DND-41 (cell line): Measurements from ENCODE around the gene HDDC3.
"Not testable (repeated sequence)": the region's sequence is repeated elsewhere in the genome, so short reads cannot be mapped to it uniquely, and the experiment has no call there.

Source experiments
- ATAC-seq: fragments of 200-7000 bp; cut with Tn5 transposase; 3 replicates; pipeline ENCODE4 v1.9.1; 2021; ENCODE audit warnings: low read depth; ENCODE audit not compliant: insufficient read depth
- DNase-seq: peaks from one replicate; pipeline ENCODE4 v3.0.0-alpha.2; 2020
- H2AFZ ChIP-seq: 2 replicates; pipeline ENCODE4 v1.6.0; 2012; ENCODE audit warnings: low read depth, low read length
- H3K27ac ChIP-seq: 2 replicates; pipeline ENCODE4 v1.5.1; 2012; ENCODE audit warnings: low read length, inconsistent platforms
- H3K27me3 ChIP-seq: fragments of 200-600 bp; sonication (generic); 2 replicates; pipeline ENCODE4 v1.6.0; 2012; ENCODE audit warnings: low read length, mild to moderate bottlenecking, inconsistent platforms; ENCODE audit not compliant: insufficient read depth, poor library complexity
- H3K36me3 ChIP-seq: 2 replicates; pipeline ENCODE4 v1.5.1; 2012; ENCODE audit warnings: low read length, inconsistent platforms; ENCODE audit not compliant: insufficient read depth
- H3K4me1 ChIP-seq: 2 replicates; pipeline ENCODE4 v1.5.1; 2012; ENCODE audit warnings: mild to moderate bottlenecking, low read length; ENCODE audit not compliant: insufficient read depth
- H3K4me2 ChIP-seq: 2 replicates; pipeline ENCODE4 v1.6.0; 2012; ENCODE audit warnings: mild to moderate bottlenecking, moderate library complexity, low read length, inconsistent platforms; ENCODE audit not compliant: insufficient read depth
- H3K4me3 ChIP-seq, 2 experiments: fragments of 200-600 bp in 1 of 2; shearing (Covaris generic) in 1 of 2; 2 replicates each; pipeline ENCODE4 v1.5.1; 2012 to 2016; ENCODE audit warnings: inconsistent platforms in 2 of 2, low read length in 2 of 2, mild to moderate bottlenecking in 2 of 2, low read depth in 1 of 2, moderate library complexity in 1 of 2
- H3K79me2 ChIP-seq: 2 replicates; pipeline ENCODE4 v1.6.0; 2012; ENCODE audit warnings: low read length, inconsistent platforms; ENCODE audit not compliant: insufficient read depth
- H3K9ac ChIP-seq: 2 replicates; pipeline ENCODE4 v1.6.0; 2012; ENCODE audit warnings: low read depth, mild to moderate bottlenecking, inconsistent platforms, low read length, moderate library complexity
- H3K9me3 ChIP-seq: 2 replicates; pipeline ENCODE4 v1.5.1; 2012; ENCODE audit warnings: low read length, moderate library complexity, mild to moderate bottlenecking, inconsistent platforms; ENCODE audit not compliant: insufficient read depth, severe bottlenecking
- H4K20me1 ChIP-seq: 2 replicates; pipeline ENCODE4 v1.6.0; 2012; ENCODE audit warnings: low read length; ENCODE audit not compliant: insufficient read depth
- EZH2 ChIP-seq: IDR thresholded peaks from 3 replicates; pipeline ENCODE4 v1.6.1; 2012; ENCODE audit warnings: borderline replicate concordance, low read depth, mild to moderate bottlenecking, moderate library complexity, low read length, inconsistent platforms; ENCODE audit not compliant: severe bottlenecking
- TF ChIP-seq, protein P1 (sequence below): IDR thresholded peaks from 2 replicates; pipeline ENCODE4 v1.5.1; 2012; ENCODE audit warnings: borderline replicate concordance, low read length, moderate library complexity, mild to moderate bottlenecking; ENCODE audit not compliant: poor library complexity, severe bottlenecking; ENCODE audit errors: extremely low read depth

The HDDC3 gene

DNA sequence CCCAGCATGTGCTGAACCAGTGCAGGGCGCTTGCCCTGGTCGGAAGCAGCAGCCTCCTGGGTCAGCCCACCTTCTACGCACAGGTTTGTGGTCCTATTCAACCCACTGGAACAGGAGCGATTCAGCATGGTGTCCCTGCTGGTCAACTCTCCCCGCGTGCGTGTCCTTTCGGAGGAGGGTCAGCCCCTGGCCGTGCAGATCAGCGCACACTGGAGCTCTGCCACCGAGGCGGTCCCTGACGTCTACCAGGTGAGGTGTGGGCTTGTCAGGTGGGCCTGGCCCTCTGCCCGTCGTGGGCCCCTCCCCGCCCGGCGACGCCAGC lies 21.1 kb downstream of the HDDC3 start:
- Histone ChIP-seq H3K27ac (no peak overlapping the region), H3K9me3 (no peaks in the 10 kb centered on the region), H3K4me1 (no peaks in the 10 kb centered on the region), H3K4me3 (no peak overlapping the region), H3K79me2 (no peaks in the 10 kb centered on the region), H2AFZ (no peak overlapping the region), H3K9ac (no peak overlapping the region), H3K27me3 (no peaks in the 10 kb centered on the region), H4K20me1 (0 out of 2 replicates have a peak, but pooled peaks cover 7% of the 10 kb centered on the region), H3K4me2 (no peak overlapping the region), H3K36me3 (peaks cover 85% of the 10 kb centered on the region)
- ATAC-seq (no peak), DNase-seq (no peak)
- TF ChIP-seq EZH2, result no peak

DNA sequence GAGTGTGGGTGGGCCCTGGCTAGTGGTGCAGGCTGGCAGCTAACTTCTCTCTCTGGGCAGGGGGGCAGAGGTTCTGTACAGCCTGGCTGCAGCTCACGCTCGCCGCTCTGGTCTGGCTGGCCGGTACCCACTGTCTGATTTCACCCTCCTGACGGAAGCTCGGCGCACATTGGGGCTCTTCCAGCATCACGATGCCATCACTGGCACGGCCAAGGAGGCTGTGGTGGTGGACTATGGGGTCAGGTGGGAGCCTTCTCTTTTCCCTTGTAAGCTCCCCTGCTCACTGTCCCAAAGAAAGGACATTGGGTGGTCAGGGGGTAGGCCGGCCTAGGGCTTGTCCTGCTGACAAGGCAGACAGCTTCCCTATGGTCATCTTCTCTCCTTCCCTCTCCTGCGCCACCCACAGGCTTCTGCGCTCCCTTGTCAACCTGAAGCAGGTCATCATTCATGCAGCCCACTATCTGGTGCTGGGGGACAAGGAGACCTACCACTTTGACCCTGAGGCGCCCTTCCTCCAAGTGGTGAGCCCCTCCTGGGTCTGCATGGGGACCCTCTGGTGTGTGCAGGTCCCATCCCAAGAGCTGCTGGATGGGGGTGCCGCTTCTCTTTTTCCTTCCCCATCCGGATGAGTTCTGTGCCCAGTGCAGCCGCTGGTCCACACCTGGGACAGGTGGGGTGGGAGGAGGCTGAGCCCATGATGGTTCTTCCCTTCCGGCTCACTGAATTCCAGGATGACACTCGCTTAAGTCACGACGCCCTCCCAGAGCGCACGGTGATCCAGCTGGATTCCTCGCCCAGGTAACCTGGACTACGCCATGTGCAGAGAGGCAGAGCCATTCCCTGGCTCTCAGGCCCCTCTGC lies 21.7 kb downstream of the HDDC3 start:
- H3K79me2 ChIP-seq, result no peaks in the 10 kb centered on the region
- no peak overlapping the region for H3K4me3 ChIP-seq
- no peak for ATAC-seq
- DNase-seq, result no peak
- H3K4me1 ChIP-seq, result no peaks in the 10 kb centered on the region
- H3K36me3 ChIP-seq, result peaks cover 85% of the 10 kb centered on the region
- no peak overlapping the region for H2AFZ ChIP-seq
- no peaks in the 10 kb centered on the region for H3K27me3 ChIP-seq
- H3K4me2 ChIP-seq, result no peak overlapping the region
- H4K20me1 ChIP-seq, result 0 out of 2 replicates have a peak, but pooled peaks cover 7% of the 10 kb centered on the region
- H3K9me3 ChIP-seq, result no peaks in the 10 kb centered on the region
- TF ChIP-seq EZH2, result no peak
- TF ChIP-seq, protein P1, sequence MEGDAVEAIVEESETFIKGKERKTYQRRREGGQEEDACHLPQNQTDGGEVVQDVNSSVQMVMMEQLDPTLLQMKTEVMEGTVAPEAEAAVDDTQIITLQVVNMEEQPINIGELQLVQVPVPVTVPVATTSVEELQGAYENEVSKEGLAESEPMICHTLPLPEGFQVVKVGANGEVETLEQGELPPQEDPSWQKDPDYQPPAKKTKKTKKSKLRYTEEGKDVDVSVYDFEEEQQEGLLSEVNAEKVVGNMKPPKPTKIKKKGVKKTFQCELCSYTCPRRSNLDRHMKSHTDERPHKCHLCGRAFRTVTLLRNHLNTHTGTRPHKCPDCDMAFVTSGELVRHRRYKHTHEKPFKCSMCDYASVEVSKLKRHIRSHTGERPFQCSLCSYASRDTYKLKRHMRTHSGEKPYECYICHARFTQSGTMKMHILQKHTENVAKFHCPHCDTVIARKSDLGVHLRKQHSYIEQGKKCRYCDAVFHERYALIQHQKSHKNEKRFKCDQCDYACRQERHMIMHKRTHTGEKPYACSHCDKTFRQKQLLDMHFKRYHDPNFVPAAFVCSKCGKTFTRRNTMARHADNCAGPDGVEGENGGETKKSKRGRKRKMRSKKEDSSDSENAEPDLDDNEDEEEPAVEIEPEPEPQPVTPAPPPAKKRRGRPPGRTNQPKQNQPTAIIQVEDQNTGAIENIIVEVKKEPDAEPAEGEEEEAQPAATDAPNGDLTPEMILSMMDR, result no peak
- no peak overlapping the region for H3K27ac ChIP-seq
- H3K9ac ChIP-seq, result no peak overlapping the region

DNA sequence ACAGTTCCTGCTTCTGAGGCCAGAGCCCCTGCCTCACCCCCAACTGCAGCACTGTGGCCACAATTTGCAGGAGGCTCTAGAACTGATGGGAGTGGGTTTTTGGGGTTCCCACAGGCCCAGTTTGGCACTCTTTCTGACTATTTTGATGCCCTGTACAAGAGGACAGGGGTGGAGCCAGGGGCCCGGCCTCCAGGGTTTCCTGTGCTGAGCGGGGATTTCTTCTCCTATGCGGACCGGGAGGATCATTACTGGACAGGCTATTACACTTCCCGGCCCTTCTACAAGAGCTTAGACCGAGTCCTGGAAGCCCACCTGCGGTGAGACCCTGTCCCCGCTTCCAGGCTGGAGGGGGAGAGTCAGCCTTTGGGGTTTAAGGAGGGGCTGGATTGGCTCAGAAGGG lies 22.4 kb downstream of the HDDC3 start:
- H3K27me3 ChIP-seq, result no peaks in the 10 kb centered on the region
- DNase-seq (no peak), ATAC-seq (no peak)
- H4K20me1 ChIP-seq, result 0 out of 2 replicates have a peak, but pooled peaks cover 7% of the 10 kb centered on the region
- H2AFZ ChIP-seq, result no peak overlapping the region
- H3K4me2 ChIP-seq, result no peak overlapping the region
- H3K4me3 ChIP-seq, result no peak overlapping the region
- no peaks in the 10 kb centered on the region for H3K79me2 ChIP-seq
- H3K4me1 ChIP-seq, result no peaks in the 10 kb centered on the region
- H3K9me3 ChIP-seq, result no peaks in the 10 kb centered on the region
- no peak for TF ChIP-seq EZH2
- TF ChIP-seq, protein P1, result no peak
- no peak overlapping the region for H3K27ac ChIP-seq
- no peak overlapping the region for H3K9ac ChIP-seq
- peaks cover 85% of the 10 kb centered on the region for H3K36me3 ChIP-seq

DNA sequence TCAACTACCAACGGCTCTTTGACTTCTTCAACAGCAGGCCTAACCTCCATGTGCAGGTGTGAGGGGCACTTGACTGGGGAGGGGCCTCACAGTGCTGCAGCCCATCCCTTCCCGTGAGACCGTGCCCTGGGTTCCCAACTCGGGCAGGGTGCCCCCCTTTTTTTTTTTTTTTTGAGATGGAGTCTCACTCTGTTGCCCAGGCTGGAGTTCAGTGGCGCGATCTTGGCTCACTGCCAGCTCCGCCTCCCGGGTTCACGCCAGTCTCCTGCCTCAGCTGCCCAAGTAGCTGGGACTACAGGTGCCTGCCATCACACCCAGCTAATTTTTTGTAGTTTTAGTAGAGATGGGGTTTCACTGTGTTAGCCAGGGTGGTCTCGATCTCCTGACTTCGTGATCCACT lies 22.9 kb downstream of the HDDC3 start:
- not testable (repeated sequence) for H3K27ac ChIP-seq, H3K9ac ChIP-seq, H3K9me3 ChIP-seq, H2AFZ ChIP-seq, H3K79me2 ChIP-seq, ATAC-seq, H3K27me3 ChIP-seq, H3K4me3 ChIP-seq, H3K4me2 ChIP-seq, DNase-seq, H3K4me1 ChIP-seq
- H3K36me3 ChIP-seq, result peaks cover 85% of the 10 kb centered on the region
- 0 out of 2 replicates have a peak, but pooled peaks cover 10% of the 10 kb centered on the region for H4K20me1 ChIP-seq
